ENCODE measurements around the gene HOXA6.

The HOXA6 gene

DNA sequence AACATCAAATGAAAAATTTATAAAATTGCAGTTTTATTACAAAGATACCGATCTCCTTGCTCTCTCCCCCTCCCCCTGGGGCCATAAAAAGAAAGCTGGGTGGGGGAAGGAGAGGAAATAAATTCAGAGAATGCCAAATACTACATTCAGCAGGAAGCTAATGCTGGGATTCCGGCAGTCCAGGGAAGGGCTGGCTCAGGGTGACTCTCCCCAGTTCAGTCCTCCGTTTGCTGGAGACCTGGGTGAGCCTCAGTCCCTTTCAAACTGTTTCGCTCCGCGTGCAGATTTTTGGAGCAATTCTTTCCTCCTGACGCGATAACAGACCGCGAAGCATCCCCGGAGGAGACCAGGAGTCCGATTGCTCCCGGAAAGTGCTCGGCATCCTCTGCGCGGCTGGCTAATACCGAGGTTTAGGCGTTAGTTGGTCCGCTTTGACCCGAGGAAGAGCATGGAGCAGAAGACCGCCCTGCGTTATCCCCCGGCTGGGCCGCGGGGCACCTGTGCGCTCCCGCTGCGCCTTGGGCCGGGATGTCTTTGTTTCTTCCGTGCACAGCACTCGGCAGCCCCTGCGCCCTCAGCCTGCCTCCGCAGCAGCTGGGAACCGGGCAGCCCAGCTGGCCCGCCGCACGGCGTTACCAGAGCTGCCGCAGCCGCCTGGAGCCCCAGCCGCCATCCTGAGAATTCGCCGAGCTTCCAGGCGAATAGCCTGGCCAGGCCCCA lies 41.2 kb downstream of the HOXA6 start:
- no peak for DNase-seq

DNA sequence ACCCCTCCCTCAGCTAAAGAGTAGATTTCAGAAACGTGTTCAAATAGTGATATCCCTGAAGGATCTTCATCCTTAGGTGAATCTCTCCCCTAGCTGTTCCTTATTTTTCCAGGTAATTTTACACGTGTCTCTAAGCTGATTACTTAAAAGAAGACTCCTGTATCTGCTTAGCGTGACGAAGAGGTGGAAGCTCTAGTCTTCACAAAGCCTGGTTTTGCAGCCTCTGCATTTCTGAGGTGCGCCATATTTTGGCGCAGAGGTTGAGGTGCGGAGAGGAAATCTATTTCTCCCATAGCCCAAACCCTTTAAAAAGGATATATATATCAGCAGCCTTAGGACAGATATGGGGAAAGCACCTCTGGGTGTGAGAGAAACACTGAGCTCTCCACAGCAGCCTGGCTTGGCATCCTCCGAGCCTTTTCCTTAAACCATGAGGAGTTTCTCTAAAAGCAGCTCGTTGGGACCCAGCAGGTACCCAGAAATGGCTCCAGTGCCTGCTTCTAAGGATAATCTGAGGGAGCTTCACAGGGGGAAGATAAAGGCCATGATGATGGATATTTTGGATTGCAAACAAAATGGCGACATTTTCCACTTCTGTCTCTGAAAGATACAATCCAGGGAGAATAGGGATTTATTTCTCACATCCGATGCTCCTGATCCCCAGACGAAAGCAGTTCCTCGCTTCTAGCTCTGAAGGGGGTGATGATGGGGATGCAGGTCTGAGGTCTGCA lies 42.1 kb downstream of the HOXA6 start:
- DNase-seq: no peak

DNA sequence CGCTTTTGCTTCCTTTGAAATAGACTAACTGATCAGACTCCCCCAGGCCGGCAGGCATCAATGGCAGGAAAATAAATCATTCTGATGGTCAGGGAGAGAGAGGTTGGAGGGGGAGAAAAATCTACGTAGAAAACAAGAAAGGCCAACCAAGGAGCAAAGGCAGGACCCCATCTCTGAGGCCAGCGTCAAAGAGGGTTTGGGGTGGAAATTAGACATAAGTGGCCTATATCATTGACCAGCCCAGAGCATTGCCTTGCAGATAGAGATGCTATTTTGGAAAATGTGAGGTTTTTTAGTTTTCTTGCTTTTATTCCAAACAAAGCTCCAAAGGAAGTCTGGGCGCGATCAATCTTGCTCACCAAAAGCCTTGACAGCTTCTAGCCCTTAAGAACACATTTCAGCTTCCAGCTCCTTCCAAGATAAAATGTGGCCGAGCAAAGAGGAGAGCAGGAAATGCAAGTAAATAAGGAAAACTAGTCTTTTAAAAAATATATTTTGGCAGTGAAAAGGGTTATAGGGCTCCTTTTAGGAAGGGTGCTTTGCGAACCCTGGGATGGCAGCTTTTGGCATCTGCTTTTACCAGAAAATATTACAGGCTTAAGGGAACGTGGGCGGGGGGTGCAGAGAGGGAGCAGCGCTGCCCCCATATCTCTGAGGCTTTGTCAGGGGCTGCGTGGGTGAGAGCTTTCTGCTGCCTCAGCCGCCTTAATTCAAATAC lies 43.1 kb downstream of the HOXA6 start:
- DNase-seq: no peak

DNA sequence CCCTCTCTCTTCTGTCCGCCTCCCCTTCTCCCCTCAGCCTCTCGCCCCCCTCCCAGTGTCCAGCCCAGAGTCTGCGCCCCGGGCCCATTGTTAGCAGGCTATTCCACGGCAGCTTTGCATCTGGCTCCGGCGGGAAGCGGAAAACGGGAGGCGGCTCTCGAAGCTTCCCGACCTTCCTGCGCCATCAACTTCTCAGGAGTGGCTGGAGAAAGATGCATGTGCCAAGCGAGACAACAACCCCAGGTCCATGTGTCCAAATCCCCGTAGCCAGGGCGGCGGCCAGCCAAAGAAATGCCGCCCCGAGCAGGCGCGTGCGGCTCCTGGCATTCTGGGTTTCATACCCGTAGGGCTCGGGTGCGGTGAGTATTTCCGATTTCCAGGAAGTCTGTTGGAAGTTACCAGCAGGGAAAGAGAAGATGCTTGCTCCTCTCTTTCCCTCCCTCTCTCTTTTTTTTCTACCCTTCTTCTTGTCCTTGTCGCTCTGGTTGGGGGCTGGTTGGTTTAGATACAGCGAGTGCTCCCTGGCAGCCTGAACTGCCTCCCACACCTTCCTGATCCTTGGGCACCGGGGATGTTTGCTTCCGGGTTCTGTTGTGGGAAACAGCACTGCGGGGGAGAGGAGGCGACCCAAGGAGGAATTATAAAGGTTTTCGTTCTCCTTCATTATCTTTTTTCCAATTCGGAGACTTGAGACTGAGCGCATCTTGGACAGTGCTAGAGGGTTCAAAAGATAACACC lies 43.9 kb downstream of the HOXA6 start:
- DNase-seq: no peak

DNA sequence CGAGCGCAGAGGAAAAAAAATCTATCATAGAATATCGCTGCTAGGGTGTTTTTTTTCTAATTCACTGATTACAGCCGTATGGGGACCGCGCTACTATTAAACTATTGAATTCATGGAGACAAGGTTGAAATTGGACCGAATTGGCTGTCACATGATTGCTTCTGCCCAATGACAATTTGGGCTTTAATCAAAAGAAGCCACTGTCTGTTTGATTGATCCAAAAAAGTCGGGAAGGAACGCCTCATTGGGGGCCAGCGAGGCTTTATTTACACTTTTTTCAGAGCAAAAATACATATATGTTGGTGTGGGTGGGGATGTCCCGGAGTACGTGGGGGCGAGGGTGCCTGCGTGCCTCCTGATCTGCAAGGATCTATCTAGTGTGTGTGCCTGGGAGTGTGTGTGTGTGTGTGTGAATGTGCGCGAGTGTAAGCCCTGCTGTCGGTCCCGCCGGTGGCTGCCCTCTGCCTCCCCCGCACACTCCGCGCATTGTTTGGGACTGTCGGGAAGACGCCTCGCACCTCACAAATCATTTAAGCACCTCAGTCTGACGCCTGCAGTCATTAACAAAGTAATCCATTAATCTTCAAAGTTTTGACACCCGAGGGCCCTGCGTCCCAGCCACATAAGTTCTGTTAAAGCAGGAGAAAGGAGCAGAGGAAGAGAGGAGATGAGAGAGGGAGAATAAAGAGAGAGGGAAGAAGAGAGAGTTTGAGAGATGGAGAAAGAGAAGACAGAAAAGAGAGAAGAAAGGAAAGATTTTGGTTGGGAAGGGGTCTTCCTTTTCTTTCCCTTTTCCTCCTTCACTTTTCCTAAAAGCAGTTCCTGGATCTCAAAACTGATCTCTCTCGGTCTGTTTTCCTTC lies 44.8 kb downstream of the HOXA6 start, which contains the start of gene HOXA2:
Gene HOXA2, minus strand, starts transcription at position 103 of the 862 bp plus-strand sequence. CDS start 183 bp downstream, outside the sequence.
- DNase-seq: no peak

DNA sequence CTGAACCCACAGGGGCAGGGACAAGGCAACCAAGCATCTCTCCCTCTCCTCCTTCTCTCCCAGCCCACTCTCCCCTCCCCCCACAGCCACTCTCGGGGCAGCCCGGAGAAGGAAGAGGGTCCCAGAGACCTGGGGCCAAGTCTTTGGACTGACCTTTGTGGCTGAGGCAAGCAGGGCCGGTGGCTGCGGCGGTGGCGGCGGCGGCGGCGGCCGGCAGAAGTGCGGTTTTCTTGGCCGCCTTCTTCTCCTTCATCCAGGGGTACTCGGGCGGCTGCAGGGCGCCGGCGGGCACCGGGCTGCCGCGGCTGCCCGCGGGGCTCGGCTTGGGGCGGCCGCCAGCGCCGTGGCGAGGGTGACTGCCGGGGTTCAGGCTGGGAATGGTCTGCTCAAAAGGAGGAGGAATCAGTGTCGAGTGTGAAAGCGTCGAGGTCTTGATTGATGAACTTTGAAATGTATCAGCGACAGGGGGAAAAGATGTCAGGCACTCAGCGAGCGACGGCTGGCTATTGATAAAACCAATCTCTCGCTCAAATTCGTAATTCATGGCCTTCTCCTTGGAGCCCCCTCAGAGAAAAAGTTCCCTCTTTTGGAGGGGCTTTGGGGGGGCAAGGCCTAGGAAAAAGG lies 45.5 kb downstream of the HOXA6 start:
- no peak for DNase-seq

DNA sequence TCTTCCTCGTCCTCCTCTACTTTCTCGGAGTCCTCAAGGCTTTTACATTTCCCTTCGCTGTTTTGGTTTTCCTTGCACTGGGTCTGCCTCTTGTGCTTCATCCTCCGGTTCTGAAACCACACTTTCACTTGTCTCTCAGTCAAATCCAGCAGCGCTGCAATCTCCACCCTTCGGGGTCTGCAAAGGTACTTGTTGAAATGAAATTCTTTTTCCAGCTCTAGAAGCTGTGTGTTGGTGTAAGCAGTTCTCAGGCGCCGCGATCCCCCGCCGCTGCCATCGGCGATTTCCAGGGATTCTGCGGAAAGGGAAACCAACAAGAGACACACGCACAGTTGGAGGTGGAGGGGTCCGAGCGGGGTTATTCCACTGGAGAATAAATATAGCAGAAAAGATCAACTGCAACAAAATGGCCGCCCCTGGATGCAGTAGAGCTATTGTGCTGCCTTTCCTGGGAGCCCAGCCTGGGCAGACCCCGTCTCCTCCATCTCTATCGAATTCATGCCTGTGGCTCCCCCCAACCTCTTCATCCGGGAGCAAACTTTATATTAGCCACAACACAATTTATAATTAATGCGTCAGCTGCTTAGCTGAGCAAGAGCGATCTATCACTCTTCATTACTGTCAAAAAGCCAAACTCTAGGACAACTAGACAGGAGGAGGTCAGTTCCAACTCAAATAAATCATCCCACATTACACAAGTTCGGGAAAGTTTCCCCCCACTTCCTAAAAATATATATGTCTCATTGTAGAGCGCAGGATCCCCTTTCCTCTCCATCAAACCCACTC lies 46.2 kb downstream of the HOXA6 start:
- no peak for DNase-seq

DNA sequence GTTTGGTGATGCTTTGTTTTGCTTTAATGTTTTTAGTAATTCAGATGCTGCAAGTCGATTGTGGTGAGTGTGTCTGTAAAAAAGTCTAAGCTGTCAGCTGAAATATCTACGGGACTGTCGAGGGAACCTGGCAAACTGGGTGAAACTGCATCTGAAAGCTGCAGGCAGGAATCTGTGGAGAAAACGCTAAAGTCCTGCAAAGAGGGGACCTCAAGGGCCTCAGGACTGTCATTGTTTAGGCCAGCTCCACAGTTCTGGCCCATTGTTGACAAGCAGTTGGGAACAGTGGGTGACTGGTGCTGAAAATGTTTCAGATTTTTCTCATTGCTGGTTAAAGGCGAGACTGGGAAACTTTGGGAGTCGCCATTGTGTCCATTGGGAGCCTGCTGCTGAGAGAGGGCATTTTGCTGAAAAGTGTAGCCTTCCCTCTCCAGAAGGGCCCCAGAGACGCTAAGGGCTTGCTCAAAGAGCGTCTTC lies 46.8 kb downstream of the HOXA6 start:
- no peak for DNase-seq

DNA sequence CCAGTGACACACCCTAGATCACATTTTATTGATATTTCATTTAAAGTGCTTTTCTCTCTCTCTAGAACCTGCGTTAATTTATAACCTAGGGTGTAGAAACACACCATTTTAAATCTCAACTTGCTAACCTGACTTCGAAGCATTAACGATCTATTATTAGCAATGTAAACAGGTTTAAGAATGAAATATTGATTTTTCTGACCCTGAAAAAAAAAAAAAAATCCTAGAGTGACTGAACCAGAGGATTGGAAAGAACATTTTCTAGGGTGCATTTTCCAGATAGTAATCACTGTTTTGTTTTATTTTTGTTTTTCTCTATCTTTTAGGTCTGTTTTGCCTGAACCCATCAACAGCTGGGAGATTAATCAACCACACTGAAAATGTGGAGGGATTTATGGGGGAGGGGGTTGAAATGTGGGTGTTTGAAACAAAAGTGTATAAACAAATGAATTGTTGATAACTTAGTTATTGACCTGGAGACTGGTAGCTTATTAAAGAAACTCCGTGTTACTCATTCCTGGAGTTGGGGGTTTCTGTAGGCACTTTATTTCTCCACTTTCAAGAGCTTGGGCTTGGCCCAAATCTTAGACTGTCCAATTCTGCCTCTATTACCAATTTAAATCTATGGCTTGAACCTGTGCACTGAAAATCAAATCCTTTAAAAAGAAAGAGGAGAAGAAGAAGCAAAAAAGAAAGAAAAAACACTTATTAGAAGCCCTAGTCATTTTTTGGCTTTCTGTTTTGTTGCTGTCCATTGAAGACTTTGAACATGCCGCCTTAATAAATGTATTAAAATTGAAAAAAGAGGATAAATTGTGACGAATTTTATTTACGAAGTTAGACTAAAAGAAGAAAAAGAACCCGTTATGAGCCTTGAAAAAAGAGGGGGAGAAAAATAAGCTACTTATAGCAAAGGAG lies 47.9 kb downstream of the HOXA6 start:
- DNase-seq: no peak

DNA sequence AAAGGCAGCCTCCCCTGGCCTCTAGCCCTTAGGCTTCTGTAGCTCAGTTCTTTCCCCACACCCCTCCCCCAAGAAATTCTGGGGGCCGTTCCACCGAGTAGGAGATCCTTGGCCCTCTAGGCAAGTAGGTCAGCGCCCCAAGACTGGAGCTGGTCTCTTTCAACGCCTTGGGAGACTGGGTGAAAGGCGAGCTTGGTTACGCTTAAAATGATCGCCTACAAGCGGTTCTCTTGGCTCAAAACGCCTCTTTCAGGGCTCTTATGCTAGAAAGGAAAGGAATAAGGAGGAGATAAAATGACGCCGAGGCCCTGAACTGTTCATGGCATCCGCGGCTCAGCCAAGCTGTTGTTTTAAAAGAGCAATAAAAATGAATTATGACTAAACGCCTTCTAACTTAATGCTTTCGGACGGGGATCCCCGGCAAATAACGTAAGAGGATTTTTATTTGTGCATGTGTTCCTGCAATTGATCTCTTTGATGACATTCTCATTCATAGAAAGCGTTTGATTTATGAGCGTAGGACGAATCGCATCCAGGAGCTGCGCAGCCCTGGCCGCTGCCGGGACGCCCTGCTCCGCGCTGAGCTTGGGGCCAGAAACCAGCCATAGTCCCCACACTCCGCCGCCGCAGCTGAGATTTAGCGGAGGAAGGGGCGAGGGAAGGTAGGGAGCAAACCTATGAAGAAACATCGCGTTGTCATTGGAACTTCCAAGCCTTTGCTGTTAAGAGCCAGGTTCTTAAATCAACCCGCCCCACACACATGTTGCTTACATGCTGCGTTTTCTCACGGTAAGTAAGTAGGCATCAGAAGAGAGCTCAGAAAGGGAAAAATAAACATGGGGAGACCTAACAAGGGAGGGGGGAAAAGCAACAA lies 48.8 kb downstream of the HOXA6 start:
- no peak for DNase-seq

DNA sequence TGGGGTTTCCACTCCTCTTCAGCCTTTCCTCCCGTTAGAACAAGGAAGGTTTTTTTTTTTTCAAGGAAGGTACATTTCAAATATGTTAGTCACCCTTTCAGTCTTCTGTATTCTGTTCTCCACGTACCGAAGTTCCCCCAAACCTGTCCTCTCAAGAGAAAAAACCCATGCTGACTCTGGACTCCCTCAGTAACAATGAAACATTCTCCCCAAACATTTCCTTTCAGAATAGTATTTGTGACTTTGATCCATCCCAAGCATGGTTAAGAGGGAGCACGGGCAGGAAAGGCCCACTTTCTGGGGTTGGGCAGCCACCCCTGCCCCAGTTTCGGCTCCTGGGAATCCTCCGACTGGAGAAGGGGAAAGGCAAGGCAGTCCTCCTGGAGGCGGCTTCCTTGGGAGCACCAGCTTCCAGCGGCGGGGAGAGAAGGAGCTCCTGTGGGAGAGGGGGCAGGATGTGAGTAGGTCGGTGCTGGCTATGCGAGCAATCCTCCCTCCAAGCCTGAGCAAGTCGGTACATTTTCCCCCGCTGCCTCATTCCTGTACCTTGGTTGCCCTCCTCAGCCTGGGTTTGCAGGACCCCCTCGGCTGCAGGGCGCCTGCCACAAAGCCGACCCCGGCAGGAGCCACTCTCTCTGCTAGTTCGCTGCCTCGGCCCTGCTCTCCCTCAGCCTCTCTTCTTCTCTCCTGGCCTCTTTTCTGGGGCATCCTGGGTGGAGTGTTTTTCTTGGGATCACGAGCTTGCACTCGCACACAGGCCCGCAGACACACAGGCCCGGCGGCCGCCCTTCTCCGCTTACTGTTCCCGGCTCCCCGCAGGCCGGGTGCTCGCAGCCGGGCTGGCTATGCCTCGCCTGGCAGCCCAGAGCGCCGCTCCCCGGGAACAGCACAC lies 49.6 kb downstream of the HOXA6 start:
- no peak for DNase-seq

DNA sequence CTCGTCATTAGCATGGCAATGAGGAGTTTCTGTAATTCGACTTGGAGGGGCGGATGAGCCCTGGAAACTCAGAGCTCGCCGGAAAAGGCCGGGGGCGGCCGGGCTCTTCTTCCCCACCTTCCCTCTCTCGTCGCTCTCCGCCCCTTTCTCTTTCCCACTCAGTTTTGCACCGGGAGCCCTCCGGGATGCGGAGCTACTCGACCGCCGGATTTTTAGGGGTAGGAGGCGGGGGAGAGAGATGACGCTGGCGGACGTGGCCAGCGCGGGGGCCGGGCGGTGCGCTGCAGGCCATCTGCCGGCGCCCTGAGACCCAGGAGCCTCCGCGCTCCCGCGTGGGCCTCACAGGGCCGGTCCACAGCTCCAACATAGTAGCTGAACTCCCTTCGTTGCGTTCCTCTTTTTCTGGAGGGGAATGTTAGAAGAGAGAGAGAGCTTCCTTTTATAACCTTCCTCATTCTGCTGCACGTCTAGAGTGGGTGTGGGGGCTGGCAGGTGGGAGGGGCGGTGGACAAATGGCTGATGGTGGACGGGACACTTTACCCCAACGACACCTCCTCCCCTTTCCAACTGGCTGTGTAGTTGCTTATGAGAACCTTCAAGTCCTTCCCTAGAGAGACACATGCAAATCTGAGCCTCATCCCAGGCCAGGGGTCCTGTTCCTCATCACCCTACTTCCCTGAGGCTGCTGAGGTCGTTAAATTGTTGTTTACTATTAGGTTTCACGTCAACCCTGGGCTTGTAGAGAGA lies 50.6 kb downstream of the HOXA6 start:
- no peak for DNase-seq

DNA sequence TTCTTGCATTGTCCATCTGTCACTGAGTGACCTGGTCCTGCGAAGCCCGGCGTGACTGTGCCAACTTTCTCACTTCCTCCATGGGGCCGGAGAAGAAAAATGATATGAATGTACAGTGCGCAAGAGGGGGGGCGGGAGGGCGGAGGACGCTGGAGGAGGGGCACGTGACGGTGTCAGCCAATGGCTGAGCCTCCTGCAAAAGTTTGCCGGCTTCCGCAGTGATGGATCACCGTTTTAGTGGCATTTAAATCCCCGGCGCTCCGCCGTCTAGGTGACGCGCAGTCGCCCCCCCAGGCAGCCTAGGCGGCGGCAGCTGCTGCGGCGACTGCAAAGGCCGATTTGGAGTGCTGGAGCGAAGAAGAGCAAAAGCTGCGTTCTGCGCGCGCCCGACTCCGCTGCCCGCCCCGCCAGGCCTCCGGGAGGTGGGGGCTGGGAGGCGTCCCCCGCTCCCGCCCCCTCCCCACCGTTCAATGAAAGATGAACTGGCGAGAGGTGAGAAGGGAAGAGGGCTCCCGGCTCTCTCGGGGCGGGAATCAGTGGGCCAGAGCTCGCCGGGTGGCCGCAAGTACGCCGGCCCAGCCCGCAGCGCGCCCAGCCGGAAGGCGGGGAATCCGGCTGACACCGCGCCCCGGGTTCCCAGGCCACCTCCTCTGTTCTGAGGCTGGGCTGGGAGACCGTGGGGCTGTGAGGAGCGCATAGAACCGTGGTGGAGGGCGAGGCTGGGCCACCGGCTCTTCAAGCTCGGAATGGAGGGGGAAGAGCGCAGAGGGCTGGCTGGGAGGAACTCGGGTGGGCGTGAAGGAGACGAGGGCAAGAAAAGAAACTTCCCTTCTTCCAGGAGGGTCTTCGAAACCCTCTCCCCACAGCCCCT lies 51.4 kb downstream of the HOXA6 start, which contains the start of gene HOXA1:
Gene HOXA1, minus strand, starts transcription at position 104 of the 871 bp plus-strand sequence. Its CDS starts 88 bp downstream, at position 16.
- peak; percentile 43 for DNase-seq
